ENCODE data around the gene TBC1D19. TPM values are rescaled to one million over a fixed set of nuclear protein-coding genes. Genes with fewer than 3 reads are reported as not detected.

The TBC1D19 gene
- total RNA-seq, 1 donor from 2014 or later, result 5.2 TPM

- DNase-seq (no peak), ATAC-seq (ENCODE audit: low read depth) (no peak)
- TF ChIP-seq, protein P1, sequence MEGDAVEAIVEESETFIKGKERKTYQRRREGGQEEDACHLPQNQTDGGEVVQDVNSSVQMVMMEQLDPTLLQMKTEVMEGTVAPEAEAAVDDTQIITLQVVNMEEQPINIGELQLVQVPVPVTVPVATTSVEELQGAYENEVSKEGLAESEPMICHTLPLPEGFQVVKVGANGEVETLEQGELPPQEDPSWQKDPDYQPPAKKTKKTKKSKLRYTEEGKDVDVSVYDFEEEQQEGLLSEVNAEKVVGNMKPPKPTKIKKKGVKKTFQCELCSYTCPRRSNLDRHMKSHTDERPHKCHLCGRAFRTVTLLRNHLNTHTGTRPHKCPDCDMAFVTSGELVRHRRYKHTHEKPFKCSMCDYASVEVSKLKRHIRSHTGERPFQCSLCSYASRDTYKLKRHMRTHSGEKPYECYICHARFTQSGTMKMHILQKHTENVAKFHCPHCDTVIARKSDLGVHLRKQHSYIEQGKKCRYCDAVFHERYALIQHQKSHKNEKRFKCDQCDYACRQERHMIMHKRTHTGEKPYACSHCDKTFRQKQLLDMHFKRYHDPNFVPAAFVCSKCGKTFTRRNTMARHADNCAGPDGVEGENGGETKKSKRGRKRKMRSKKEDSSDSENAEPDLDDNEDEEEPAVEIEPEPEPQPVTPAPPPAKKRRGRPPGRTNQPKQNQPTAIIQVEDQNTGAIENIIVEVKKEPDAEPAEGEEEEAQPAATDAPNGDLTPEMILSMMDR (IDR thresholded peaks at IDR 0.05), result no peak
- no peaks in the 10 kb centered on the region for H3K9me3 Mint-ChIP-seq
- peaks cover 8% of the 10 kb centered on the region for H3K4me1 Mint-ChIP-seq
- no peak overlapping the region for H3K4me3 Mint-ChIP-seq
- ChIA-PET CTCF (no interaction called here), POLR2A (no interaction called here)
- no peak overlapping the region for H3K27ac Mint-ChIP-seq
- H3K27me3 Mint-ChIP-seq, result no peaks in the 10 kb centered on the region
- H3K36me3 Mint-ChIP-seq (ENCODE audit: low read depth), result peaks cover 7% of the 10 kb centered on the region
- intact Hi-C loops (cut with micrococcal nuclease), result no loop called here
Measured at GRCh38 chr4:26727844-26728243, 144.0 kb downstream of the TBC1D19 start.

DNA sequence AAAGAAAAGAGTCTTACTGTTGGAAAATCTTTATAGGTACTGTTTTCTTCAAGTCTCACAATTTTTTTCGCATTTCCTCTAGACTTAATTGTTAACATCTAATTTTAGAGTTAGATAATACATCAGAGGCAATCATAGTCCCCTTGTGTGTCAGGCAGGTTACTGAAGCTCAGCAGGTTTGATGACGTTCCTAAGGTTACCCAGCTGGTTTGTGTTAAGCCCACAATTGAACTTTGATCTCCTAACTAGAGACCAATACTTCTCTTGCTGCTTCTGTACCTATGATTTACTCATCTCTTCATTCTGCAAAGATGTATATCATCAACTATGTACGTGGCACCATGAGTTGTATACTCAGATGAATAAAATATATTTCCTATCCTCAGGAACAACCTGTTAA lies 145.1 kb downstream of the TBC1D19 start:
- intact Hi-C loops (cut with micrococcal nuclease), result no loop called here
- no peaks in the 10 kb centered on the region for H3K27me3 Mint-ChIP-seq
- H3K4me3 Mint-ChIP-seq, result no peak overlapping the region
- H3K36me3 Mint-ChIP-seq (ENCODE audit: low read depth), result peaks cover 7% of the 10 kb centered on the region
- ATAC-seq (ENCODE audit: low read depth), result no peak
- H3K27ac Mint-ChIP-seq, result no peak overlapping the region
- TF ChIP-seq, protein P1 (IDR thresholded peaks at IDR 0.05), result no peak
- POLR2A ChIA-PET, result no interaction called here
- CTCF ChIA-PET, result no interaction called here
- no peak for DNase-seq
- H3K4me1 Mint-ChIP-seq, result no peaks in the 10 kb centered on the region
- H3K9me3 Mint-ChIP-seq, result no peaks in the 10 kb centered on the region

- Mint-ChIP-seq H3K27me3 (no peaks in the 10 kb centered on the region), H3K36me3 (ENCODE audit: low read depth) (peaks cover 7% of the 10 kb centered on the region), H3K4me1 (no peaks in the 10 kb centered on the region), H3K9me3 (no peaks in the 10 kb centered on the region), H3K4me3 (no peak overlapping the region), H3K27ac (no peak overlapping the region)
- ChIA-PET POLR2A (no interaction called here), CTCF (no interaction called here)
- ATAC-seq (ENCODE audit: low read depth), result no peak
- DNase-seq, result no peak
- intact Hi-C loops (cut with micrococcal nuclease), result no loop called here
- TF ChIP-seq, protein P1 (IDR thresholded peaks at IDR 0.05), result no peak
Measured at GRCh38 chr4:26729547-26729946, 145.7 kb downstream of the TBC1D19 start.

GRCh38 chr4:26731351-26732035 lies 147.6 kb downstream of the TBC1D19 start:
- TF ChIP-seq, protein P1 (IDR thresholded peaks at IDR 0.05), result no peak
- H3K27me3 Mint-ChIP-seq, result no peaks in the 10 kb centered on the region
- no peak overlapping the region for H3K27ac Mint-ChIP-seq
- no peaks in the 10 kb centered on the region for H3K9me3 Mint-ChIP-seq
- no peak overlapping the region for H3K4me3 Mint-ChIP-seq
- intact Hi-C loops (cut with micrococcal nuclease), result no loop called here
- DNase-seq (no peak), ATAC-seq (ENCODE audit: low read depth) (no peak)
- ChIA-PET POLR2A (no interaction called here), CTCF (no interaction called here)
- H3K36me3 Mint-ChIP-seq (ENCODE audit: low read depth), result no peaks in the 10 kb centered on the region
- H3K4me1 Mint-ChIP-seq, result no peaks in the 10 kb centered on the region

GRCh38 chr4:26732356-26732755 lies 148.5 kb downstream of the TBC1D19 start:
- Mint-ChIP-seq H3K36me3 (ENCODE audit: low read depth) (no peaks in the 10 kb centered on the region), H3K4me1 (no peaks in the 10 kb centered on the region), H3K27ac (no peak overlapping the region), H3K4me3 (no peak overlapping the region), H3K9me3 (no peaks in the 10 kb centered on the region), H3K27me3 (no peaks in the 10 kb centered on the region)
- ATAC-seq (ENCODE audit: low read depth) (no peak), DNase-seq (no peak)
- POLR2A ChIA-PET, result no interaction called here
- TF ChIP-seq, protein P1 (IDR thresholded peaks at IDR 0.05), result no peak
- CTCF ChIA-PET, result interaction anchor here (1.1 kb wide), 1 partner anchor 11 kb away, joined by 3 read pairs; no protein-coding TSS in a partner anchor
- intact Hi-C loops (cut with micrococcal nuclease), result no loop called here

All from activated B cell treated with CpG ODN at 0.5 μM for 24 hours (primary cell).